Kidney (tissue), 14 donors: ENCODE measurements around the gene NFYC. TPM values are rescaled to one million over a fixed set of nuclear protein-coding genes. Genes with fewer than 3 reads are reported as not detected.

Experiments used
- DNase-seq, 5 donors: peaks; one replicate each; pipeline ENCODE4 v3.0.0-alpha.2; 2013 to 2020
- FAIRE-seq: peaks from 2 replicates; lab custom pipeline; 2012; peaks lifted over from hg19 to GRCh38; lab: Jason Lieb, UNC
- H3K27ac ChIP-seq, 2 donors: one replicate each; pipeline ENCODE4 v1.7.0; 2013; ENCODE audit warnings: low read depth in 2 of 2, low read length in 2 of 2, inconsistent platforms in 1 of 2
- H3K27me3 ChIP-seq: one replicate; pipeline ENCODE4 v1.7.1; 2013; ENCODE audit warnings: low read length, inconsistent platforms; ENCODE audit not compliant: control insufficient read depth, insufficient read depth
- H3K36me3 ChIP-seq, 3 donors: one replicate each; pipeline versions ENCODE4 v1.7.0 to v1.7.1; 2013; ENCODE audit warnings: low read length in 3 of 3, control low read depth in 1 of 3, inconsistent platforms in 1 of 3; ENCODE audit not compliant: insufficient read depth in 3 of 3, control insufficient read depth in 2 of 3
- H3K4me1 ChIP-seq, 3 donors: one replicate each; pipeline versions ENCODE4 v1.7.0 to v1.7.1; 2013; ENCODE audit warnings: low read length in 3 of 3, inconsistent platforms in 1 of 3, low read depth in 1 of 3; ENCODE audit not compliant: control insufficient read depth in 2 of 3, insufficient read depth in 2 of 3
- H3K4me3 ChIP-seq, 3 donors: one replicate each; pipeline versions ENCODE4 v1.7.0 to v1.8.1; 2013; ENCODE audit warnings: low read length in 3 of 3, control low read depth in 1 of 3, inconsistent platforms in 1 of 3
- H3K9ac ChIP-seq, 3 donors: one replicate each; pipeline versions ENCODE4 v1.7.0 to v1.7.1; 2013; ENCODE audit warnings: low read length in 3 of 3, control low read depth in 1 of 3, inconsistent platforms in 1 of 3
- H3K9me3 ChIP-seq, 3 donors: one replicate each; pipeline versions ENCODE4 v1.7.0 to v1.7.1; 2013; ENCODE audit warnings: low read length in 3 of 3, control low read depth in 1 of 3, inconsistent platforms in 1 of 3; ENCODE audit not compliant: control insufficient read depth in 2 of 3, insufficient read depth in 1 of 3
- CTCF ChIP-seq: IDR thresholded peaks from 3 replicates; pipeline ENCODE4 v1.5.1; 2012; ENCODE audit warnings: mild to moderate bottlenecking, moderate library complexity, borderline replicate concordance; ENCODE audit not compliant: insufficient read depth; ENCODE audit errors: extremely low read depth
- intact Hi-C: fragments of 100-400 bp; cut with DNase I; formaldehyde crosslinking; loops from one replicate; pipeline ENCODE4 v1.11.1; 2022
- polyA plus RNA-seq: library from polyadenylated mRNA; stranded (reverse); fragments of 350-450 nt; fragmentation: Illumina TruSeq; extraction: RNeasy Lipid Tissue Mini Kit (QIAGEN cat#74804); gene quantifications from one replicate; pipeline ENCODE4 v1.2.3, GENCODE V29; 2014; ENCODE audit warnings: low read depth, low replicate concordance; ENCODE audit not compliant: insufficient read depth
- total RNA-seq: library from RNA; stranded (reverse); fragmentation: NEBNext Ultra II Directional; extraction: Animal tissue kit (Norgen Biotek cat#: 25700); gene quantifications from one replicate; pipeline ENCODE4 v1.2.1, GENCODE V29; 2021
- donor health status: control.
- donor health status: control.
- donor health status: control.
- donor health status: control.
- donor health status: control.
- donor health status: DM: yes; HTN: yes; CAD: no.
- donor health status: Normal renal cell carcinoma (clear cell type).

The NFYC gene
- total and polyA plus RNA-seq, 2 donors from 2014 or later = 52.1 to 69.3 TPM

- Histone ChIP-seq H3K27ac (no peak overlapping the region), H3K4me3 (no peak overlapping the region), H3K9me3 (no peaks in the 10 kb centered on the region), H3K36me3 (no peaks in the 10 kb centered on the region), H3K4me1 (no peaks in the 10 kb centered on the region), H3K27me3 (peaks cover 3% of the 10 kb centered on the region), H3K9ac (no peak overlapping the region)
- FAIRE-seq = no peak
- intact Hi-C loops = no loop called here
- DNase-seq = no peak
- no peak for TF ChIP-seq CTCF
These were observed 38.5 kb upstream of the NFYC start for GRCh38 chr1:40652979-40653378.

GRCh38 chr1:40653851-40654537 is 37.5 kb upstream of the NFYC start:
- no peak overlapping the region for H3K27ac ChIP-seq
- DNase-seq (peak in 4 of 5 donors; percentile 40 to 74 (median 66)), FAIRE-seq (no peak)
- H3K9ac ChIP-seq = no peak overlapping the region
- intact Hi-C loops = no loop called here
- H3K9me3 ChIP-seq = no peaks in the 10 kb centered on the region
- no peak for TF ChIP-seq CTCF
- H3K4me1 ChIP-seq = no peaks in the 10 kb centered on the region
- no peaks in the 10 kb centered on the region for H3K36me3 ChIP-seq
- peaks cover 3% of the 10 kb centered on the region for H3K27me3 ChIP-seq
- H3K4me3 ChIP-seq = no peak overlapping the region

- Histone ChIP-seq H3K9ac (no peak overlapping the region), H3K36me3 (no peaks in the 10 kb centered on the region), H3K27ac (no peak overlapping the region), H3K4me3 (no peak overlapping the region), H3K4me1 (no peaks in the 10 kb centered on the region), H3K27me3 (peaks cover 3% of the 10 kb centered on the region), H3K9me3 (no peaks in the 10 kb centered on the region)
- no peak for TF ChIP-seq CTCF
- no peak for FAIRE-seq
- intact Hi-C loops = no loop called here
- no peak for DNase-seq
These were observed 34.5 kb upstream of the NFYC start for GRCh38 chr1:40657046-40657445.
